GM19351 (cell line): ENCODE measurements around the gene IMMP2L.

ENCODE experiments used
- ATAC-seq: cut with Tn5 transposase; IDR thresholded peaks from one replicate; pipeline ENCODE4 v1.9.1; 2021; ENCODE audit warnings: mild to moderate bottlenecking, moderate library complexity; ENCODE audit not compliant: unreplicated experiment

The IMMP2L gene

DNA sequence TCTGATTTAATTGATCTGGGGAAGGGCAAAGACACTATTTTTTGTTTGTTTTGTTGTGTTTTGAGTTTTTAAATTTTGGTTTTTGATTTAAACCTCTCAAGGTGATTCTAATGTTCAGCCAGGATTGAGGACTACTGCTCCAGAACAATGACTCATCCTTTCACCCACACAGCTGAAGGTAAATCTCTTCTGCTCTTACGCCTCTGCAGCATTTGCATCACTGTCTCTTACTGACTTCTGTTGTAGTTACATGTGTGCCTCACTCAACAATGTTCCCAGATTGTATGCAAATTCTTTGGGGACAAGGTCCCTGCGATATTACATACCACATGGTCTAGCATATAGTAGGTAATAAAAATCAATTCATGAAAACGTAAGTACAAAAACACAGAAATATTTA is 938.9 kb downstream of the IMMP2L start:
- ATAC-seq = no peak

DNA sequence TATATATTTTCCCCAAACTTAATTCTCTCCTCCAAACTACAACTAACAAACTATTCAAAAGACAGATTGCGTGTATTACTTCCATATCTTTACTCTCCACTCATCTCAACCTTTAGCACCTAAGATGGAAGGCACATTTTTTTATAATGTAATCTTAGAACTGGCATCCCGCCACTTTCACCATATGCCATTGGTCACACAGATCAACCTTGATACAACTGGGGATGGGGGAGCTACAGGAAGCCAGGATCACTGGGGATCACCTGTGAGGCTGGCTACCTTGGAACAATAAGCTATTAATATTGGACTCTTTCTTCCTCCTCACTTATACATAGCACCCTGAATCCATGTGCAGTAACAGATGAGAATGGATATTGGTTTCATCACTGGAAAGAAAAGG is 941.0 kb downstream of the IMMP2L start:
- no peak for ATAC-seq

DNA sequence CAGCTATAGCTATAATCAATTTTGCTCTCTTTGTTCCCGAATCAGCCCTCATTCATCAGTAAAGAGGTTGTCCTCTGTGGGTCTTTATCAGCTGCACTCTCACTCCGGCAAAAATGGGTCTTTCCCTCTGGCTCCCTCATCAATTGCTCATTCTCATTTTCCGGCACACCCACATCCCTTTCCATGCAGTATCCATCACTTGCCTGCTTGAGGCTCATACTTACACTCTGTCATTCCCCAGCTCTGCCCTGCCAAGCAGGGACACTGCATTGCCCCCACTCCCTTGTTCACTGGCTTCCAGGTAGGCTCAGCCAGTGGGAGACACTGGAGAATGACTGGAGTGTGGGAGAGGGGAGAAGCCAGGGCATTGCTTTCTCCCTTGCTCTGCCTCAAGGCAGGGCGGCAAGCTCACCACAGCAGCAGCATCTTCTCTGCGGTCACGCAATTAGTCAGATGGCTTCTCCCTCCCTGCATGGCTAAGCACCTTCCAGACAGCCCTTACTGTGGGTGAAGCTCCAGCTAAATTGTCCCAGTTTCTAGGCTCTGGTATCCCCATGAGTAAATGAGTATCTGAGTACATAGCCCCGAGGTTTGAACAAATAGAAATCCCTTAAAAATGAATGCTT is 942.1 kb downstream of the IMMP2L start:
- no peak for ATAC-seq
